Body of pancreas (tissue), 4 donors: ENCODE results near the gene MYO18B. TPM values are rescaled to one million over a fixed set of nuclear protein-coding genes. Genes with fewer than 3 reads are reported as not detected.

Experiments
- ATAC-seq: fragments of 150-250 bp; one replicate; pipeline ENCODE4 v1.9.1; 2016
- DNase-seq, 4 donors: peaks; one replicate each; pipeline ENCODE4 v3.0.0-alpha.2; 2019
- H3K27ac ChIP-seq, 4 donors: fragments of 200-600 bp; sonication (generic); 1 replicate in 3 of 4; 2 replicates in 1 of 4; pipeline versions ENCODE4 v1.5.1 to v1.6.1; 2016 to 2019; ENCODE audit warnings: mild to moderate bottlenecking in 1 of 4, mixed read lengths in 1 of 4, moderate library complexity in 1 of 4
- H3K27me3 ChIP-seq, 2 donors: fragments of 200-600 bp; sonication (generic); one replicate each; pipeline ENCODE4 v1.6.0; 2016; ENCODE audit warnings: mild to moderate bottlenecking in 1 of 2
- H3K36me3 ChIP-seq, 2 donors: fragments of 200-600 bp; sonication (generic); replicated peaks in 1 of 2; 2 replicates each; pipeline ENCODE4 v1.5.1; 2016; ENCODE audit warnings: low read depth in 2 of 2; ENCODE audit not compliant: insufficient read depth in 1 of 2
- H3K4me1 ChIP-seq: fragments of 200-600 bp; sonication (generic); one replicate; pipeline ENCODE4 v1.6.0; 2016
- H3K4me3 ChIP-seq, 2 donors: fragments of 200-600 bp; sonication (generic); 1 replicate in 1 of 2; 2 replicates in 1 of 2; pipeline ENCODE4 v1.5.1; 2016 to 2019
- H3K9me3 ChIP-seq, 3 donors: fragments of 200-600 bp; sonication (generic); 1 replicate in 2 of 3; 2 replicates in 1 of 3; pipeline ENCODE4 v1.5.1; 2016
- CTCF ChIP-seq, 7 experiments: fragments of 450-650 bp in 4 of 7; fragments of 200-600 bp in 3 of 7; sonication (generic) in 3 of 7; IDR thresholded peaks; one replicate each; pipeline ENCODE4 v1.5.1; 2016 to 2019; ENCODE audit warnings: antibody characterized with exemption in 7 of 7
- POLR2A ChIP-seq, 3 donors: fragments of 450-650 bp; IDR thresholded peaks; one replicate each; pipeline ENCODE4 v1.6.1; 2016; ENCODE audit warnings: antibody characterized with exemption in 3 of 3, mild to moderate bottlenecking in 2 of 3
- WGBS, 2 donors: methylation state at CpG; one replicate each; pipeline ENCODE4 v1.1.5; 2017; 5-methylcytosine and 5-hydroxymethylcytosine counted together
- intact Hi-C: fragments of 100-400 bp; cut with DNase I; formaldehyde crosslinking; loops from one replicate; pipeline ENCODE4 v1.15.1; 2023
- total RNA-seq, 2 donors: library from RNA; depleted of rRNA; stranded (reverse); fragments of >200 nt; gene quantifications; one replicate each; pipeline ENCODE4 v1.1.0, GENCODE V29; 2016

Gene MYO18B
- total RNA-seq, 2 donors from 2014 or later = 1.3 TPM; not detected in 1

DNA sequence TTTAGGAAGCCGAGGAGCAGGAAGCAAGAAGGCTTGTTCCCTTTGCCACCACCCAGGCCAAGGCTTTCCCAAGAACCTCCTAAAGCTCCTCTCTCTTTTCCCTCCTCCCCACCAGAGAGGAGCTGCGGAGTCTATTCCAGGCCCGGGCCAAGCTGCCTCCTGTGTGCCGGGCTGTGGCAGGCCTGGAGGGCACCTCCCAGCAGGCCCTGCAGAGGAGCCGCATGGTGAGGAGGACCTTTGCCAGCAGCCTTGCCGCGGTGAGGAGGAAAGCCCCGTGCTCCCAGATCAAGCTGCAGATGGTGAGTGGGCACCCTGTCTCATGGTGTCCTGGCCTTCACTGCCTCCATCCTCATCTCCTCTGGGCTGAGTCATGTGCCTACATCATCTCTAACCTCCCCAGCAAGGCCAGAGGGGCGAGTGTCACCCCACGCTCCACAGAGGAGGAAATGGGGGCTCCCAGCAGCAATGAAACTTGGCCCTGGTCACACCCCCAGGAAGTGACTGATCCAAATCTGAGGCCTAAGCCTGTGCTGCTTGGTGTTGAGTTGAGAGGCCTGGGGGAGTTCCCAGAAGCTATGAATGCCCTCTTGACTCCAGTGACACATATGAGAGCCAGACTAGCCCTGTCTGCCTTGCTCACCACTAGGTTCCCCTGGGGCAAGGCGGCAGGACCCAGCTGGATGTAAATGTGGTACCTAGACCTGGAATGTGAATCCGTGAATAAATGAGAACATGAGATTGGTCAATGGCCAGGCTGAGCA is 104.2 kb downstream of the MYO18B start:
- Histone ChIP-seq H3K27ac (no peak overlapping the region), H3K4me3 (no peak overlapping the region), H3K36me3 (no peaks in the 10 kb centered on the region), H3K9me3 (no peaks in the 10 kb centered on the region), H3K27me3 (no peaks in the 10 kb centered on the region), H3K4me1 (peaks cover 9% of the 10 kb centered on the region)
- no peak for DNase-seq
- no peak for TF ChIP-seq CTCF (IDR thresholded peaks at IDR 0.05)
- no peak for TF ChIP-seq POLR2A (IDR thresholded peaks at IDR 0.05)
- WGBS, 2 donors = 81 to 92% methylated on average over 3 to 12 of the region's 12 CpGs
- intact Hi-C loops = no loop called here
- ATAC-seq = no peak

DNA sequence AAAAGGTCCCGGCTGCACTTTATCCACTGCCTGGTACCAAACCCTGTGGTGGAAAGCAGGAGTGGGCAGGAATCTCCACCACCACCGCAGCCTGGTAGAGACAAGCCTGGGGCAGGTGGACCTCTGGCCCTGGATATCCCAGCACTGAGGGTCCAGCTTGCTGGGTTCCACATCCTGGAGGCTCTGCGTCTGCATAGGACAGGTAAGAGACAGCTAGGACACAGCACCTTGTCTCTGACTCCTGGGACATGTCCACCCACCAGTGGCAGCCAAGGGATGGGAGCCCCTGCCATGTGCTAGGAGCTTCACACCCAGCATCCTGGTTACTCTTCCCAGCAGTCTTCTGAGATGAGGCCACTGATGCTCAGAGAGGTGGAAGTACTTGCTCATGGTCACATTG is 105.5 kb downstream of the MYO18B start:
- Histone ChIP-seq H3K4me3 (no peak overlapping the region), H3K36me3 (no peaks in the 10 kb centered on the region), H3K27ac (no peak overlapping the region), H3K4me1 (peaks cover 9% of the 10 kb centered on the region), H3K9me3 (no peaks in the 10 kb centered on the region), H3K27me3 (no peaks in the 10 kb centered on the region)
- intact Hi-C loops = no loop called here
- ATAC-seq = no peak
- WGBS, 2 donors = 94 to 100% methylated on average over 1 to 3 of the region's 3 CpGs
- TF ChIP-seq POLR2A (IDR thresholded peaks at IDR 0.05) (no peak), CTCF (IDR thresholded peaks at IDR 0.05) (no peak)
- DNase-seq = no peak

DNA sequence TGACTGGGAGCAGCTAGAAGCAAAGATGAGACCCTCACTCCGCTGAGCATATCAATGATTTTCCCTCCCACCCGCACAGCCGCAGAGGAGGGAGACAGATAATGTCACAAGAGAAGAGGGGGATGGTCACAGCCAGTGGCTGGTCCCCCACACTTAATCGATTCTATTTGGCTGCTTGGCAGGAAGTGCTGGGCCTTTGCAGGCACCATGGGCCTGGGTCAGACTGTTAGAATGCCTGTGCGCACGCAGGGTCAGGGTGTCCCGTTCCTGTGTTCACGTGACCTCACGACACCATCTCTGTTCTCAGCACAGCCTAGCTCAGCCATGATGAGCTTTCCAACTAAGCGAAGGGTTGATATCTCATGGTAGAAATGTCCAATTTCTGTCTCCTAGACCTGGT is 107.0 kb downstream of the MYO18B start:
- peaks cover 9% of the 10 kb centered on the region for H3K4me1 ChIP-seq
- ATAC-seq (no peak), DNase-seq (no peak)
- WGBS, 2 donors = 89% methylated on average over 9 to 10 of the region's 10 CpGs
- TF ChIP-seq CTCF (IDR thresholded peaks at IDR 0.05) (no peak), POLR2A (IDR thresholded peaks at IDR 0.05) (no peak)
- no peaks in the 10 kb centered on the region for H3K9me3 ChIP-seq
- no peaks in the 10 kb centered on the region for H3K27me3 ChIP-seq
- H3K36me3 ChIP-seq = no peaks in the 10 kb centered on the region
- intact Hi-C loops = no loop called here
- H3K27ac ChIP-seq = no peak overlapping the region
- H3K4me3 ChIP-seq = no peak overlapping the region

DNA sequence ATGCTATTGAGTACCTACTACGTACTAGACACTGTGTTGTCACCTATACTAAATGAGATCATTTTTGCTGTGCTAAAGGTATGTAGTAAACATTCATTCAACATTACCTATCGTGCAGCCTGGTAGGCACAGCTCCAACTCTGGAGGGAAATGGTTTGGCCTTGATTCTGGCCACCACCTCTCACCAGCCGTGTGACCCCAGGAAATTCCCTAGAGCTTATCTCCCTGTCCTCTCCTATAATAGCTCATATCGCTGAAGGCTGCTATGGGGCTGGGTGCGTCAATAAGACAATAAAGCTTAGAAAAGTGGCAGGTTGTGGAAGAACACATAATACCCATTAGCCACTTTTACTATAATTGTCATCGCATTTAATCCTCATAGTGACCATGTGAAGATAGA is 107.5 kb downstream of the MYO18B start:
- TF ChIP-seq POLR2A (IDR thresholded peaks at IDR 0.05) (no peak), CTCF (IDR thresholded peaks at IDR 0.05) (no peak)
- peak; percentile 22 to 51 (median 34) for DNase-seq
- Histone ChIP-seq H3K27me3 (no peaks in the 10 kb centered on the region), H3K9me3 (no peaks in the 10 kb centered on the region), H3K27ac (no peak overlapping the region), H3K36me3 (no peaks in the 10 kb centered on the region), H3K4me3 (no peak overlapping the region), H3K4me1 (peaks cover 9% of the 10 kb centered on the region)
- 23 to 24% methylated on average over 6 of the region's 6 CpGs for WGBS, 2 donors
- intact Hi-C loops = no loop called here
- ATAC-seq = peak; percentile 40

DNA sequence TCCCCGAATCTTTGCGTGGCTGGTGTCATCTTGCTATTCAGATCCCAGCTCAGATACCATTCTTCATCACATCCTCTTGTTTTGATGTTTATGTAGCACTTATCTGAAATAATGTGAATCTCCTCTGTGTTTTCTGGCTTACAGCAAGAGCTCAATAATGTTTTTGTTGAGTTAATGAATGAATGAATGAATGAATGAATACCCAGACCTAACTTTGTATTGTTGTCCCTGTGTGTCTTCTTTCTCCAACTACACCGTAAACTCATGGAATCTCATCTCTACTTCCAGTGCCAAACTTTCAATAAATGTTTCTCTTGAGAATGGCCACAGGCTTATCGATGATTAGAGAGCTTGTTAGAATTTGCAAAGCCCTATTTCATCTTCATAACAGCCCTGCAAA is 110.2 kb downstream of the MYO18B start:
- DNase-seq (no peak), ATAC-seq (no peak)
- intact Hi-C loops = no loop called here
- Histone ChIP-seq H3K27me3 (no peaks in the 10 kb centered on the region), H3K4me3 (no peak overlapping the region), H3K9me3 (no peaks in the 10 kb centered on the region), H3K27ac (no peak overlapping the region), H3K4me1 (peaks cover 9% of the 10 kb centered on the region), H3K36me3 (no peaks in the 10 kb centered on the region)
- WGBS, 2 donors = 85 to 94% methylated on average over 4 of the region's 4 CpGs
- no peak for TF ChIP-seq POLR2A (IDR thresholded peaks at IDR 0.05)
- TF ChIP-seq CTCF (IDR thresholded peaks at IDR 0.05) = no peak
